Neutrophil (primary cell): Measurements from ENCODE around the gene CCDC8.

ENCODE experiments used
- H3K27ac ChIP-seq: fragments of 200-600 bp; sonication (generic); 2 replicates; pipeline ENCODE4 v1.5.1; 2016; ENCODE audit warnings: mild to moderate bottlenecking, moderate library complexity
- H3K27me3 ChIP-seq: fragments of 200-600 bp; sonication (generic); 2 replicates; pipeline ENCODE4 v1.6.0; 2016; ENCODE audit warnings: mild to moderate bottlenecking
- H3K36me3 ChIP-seq: fragments of 200-600 bp; sonication (generic); 2 replicates; pipeline ENCODE4 v1.5.1; 2017
- H3K4me1 ChIP-seq, 2 experiments: fragments of 200-600 bp in 1 of 2; sonication (generic) in 1 of 2; 1 replicate in 1 of 2; 2 replicates in 1 of 2; pipeline versions ENCODE4 v1.5.1 to v1.6.1; 2013 to 2016; ENCODE audit warnings: low read depth in 1 of 2, low read length in 1 of 2, mild to moderate bottlenecking in 1 of 2, moderate library complexity in 1 of 2; ENCODE audit not compliant: control insufficient read depth in 1 of 2, insufficient read depth in 1 of 2
- H3K4me3 ChIP-seq, 2 experiments: fragments of 200-600 bp in 1 of 2; sonication (generic) in 1 of 2; 1 replicate in 1 of 2; 2 replicates in 1 of 2; pipeline ENCODE4 v1.5.1; 2013 to 2016; ENCODE audit warnings: low read depth in 1 of 2, low read length in 1 of 2, mild to moderate bottlenecking in 1 of 2, moderate library complexity in 1 of 2
- H3K9me3 ChIP-seq: fragments of 200-600 bp; sonication (generic); 2 replicates; pipeline ENCODE4 v1.5.1; 2016
- TF ChIP-seq, protein P1 (sequence below): fragments of 200-600 bp; sonication (generic); IDR thresholded peaks from 2 replicates; pipeline ENCODE4 v1.5.1; 2016; ENCODE audit warnings: antibody characterized with exemption

Gene CCDC8

GRCh38 chr19:46390121-46390858 is 23.1 kb downstream of the CCDC8 start:
- Histone ChIP-seq H3K27ac (no peak overlapping the region), H3K4me1 (no peaks in the 10 kb centered on the region), H3K36me3 (peaks cover 50% of the 10 kb centered on the region), H3K4me3 (no peak overlapping the region), H3K9me3 (no peaks in the 10 kb centered on the region), H3K27me3 (no peaks in the 10 kb centered on the region)
- TF ChIP-seq, protein P1, sequence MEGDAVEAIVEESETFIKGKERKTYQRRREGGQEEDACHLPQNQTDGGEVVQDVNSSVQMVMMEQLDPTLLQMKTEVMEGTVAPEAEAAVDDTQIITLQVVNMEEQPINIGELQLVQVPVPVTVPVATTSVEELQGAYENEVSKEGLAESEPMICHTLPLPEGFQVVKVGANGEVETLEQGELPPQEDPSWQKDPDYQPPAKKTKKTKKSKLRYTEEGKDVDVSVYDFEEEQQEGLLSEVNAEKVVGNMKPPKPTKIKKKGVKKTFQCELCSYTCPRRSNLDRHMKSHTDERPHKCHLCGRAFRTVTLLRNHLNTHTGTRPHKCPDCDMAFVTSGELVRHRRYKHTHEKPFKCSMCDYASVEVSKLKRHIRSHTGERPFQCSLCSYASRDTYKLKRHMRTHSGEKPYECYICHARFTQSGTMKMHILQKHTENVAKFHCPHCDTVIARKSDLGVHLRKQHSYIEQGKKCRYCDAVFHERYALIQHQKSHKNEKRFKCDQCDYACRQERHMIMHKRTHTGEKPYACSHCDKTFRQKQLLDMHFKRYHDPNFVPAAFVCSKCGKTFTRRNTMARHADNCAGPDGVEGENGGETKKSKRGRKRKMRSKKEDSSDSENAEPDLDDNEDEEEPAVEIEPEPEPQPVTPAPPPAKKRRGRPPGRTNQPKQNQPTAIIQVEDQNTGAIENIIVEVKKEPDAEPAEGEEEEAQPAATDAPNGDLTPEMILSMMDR, result no peak

DNA sequence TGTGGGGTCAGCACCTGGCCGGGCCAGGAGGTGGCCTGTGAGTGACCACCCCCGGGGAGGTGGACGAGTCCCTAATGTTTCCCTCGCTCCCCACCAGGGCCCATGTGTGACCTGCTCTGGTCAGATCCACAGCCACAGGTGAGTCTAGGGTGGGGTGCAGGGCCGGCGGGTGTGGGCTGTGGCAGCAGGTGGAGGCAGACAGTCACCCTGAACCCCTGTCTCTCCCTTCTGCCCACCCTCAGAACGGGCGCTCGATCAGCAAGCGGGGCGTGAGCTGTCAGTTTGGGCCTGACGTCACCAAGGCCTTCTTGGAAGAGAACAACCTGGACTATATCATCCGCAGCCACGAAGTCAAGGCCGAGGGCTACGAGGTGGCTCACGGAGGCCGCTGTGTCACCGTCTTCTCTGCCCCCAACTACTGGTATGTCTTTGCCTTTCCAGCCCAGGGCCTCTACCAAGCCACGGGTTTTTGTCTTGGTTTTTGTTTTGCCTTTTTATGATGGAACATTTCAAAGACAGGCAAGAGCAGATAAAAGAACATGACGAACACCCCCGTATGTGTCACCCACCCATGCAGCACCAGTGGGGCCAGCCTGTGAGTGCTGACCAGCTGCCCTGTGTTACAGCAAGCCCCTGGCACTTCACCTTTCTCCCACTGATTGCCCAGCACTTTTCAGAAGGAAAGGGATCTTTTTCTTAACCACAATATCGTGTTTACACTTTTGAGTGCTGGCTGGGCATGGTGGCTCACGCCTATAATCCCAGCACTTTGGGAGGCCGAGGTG is 24.9 kb downstream of the CCDC8 start:
- H3K36me3 ChIP-seq, result peaks cover 67% of the 10 kb centered on the region
- TF ChIP-seq, protein P1, result no peak
- H3K27me3 ChIP-seq, result no peaks in the 10 kb centered on the region
- H3K4me1 ChIP-seq, result no peaks in the 10 kb centered on the region
- H3K27ac ChIP-seq, result no peak overlapping the region
- H3K9me3 ChIP-seq, result no peaks in the 10 kb centered on the region
- no peak overlapping the region for H3K4me3 ChIP-seq

DNA sequence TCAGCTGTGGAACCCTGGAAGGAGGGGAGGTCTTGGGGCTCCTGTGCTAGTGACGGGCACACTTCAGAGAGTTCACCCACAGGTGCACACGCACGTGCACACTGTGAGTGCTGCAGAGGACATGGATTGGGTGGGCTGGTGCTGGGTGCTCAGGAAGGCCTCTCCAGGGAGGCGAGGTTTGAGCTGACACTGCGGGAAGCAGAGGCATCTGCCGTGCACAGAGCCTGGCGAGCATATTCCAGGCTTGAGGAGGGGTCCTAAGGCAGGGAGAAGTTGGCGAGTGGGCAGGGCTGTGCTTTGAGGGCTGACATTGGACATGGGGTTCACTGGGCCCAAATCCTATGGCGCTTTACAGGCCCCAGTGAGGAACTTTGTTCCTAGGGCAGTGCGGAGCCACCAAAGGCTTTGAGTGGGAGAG is 25.6 kb downstream of the CCDC8 start:
- Histone ChIP-seq H3K27me3 (no peaks in the 10 kb centered on the region), H3K9me3 (no peaks in the 10 kb centered on the region), H3K4me3 (no peak overlapping the region), H3K36me3 (peaks cover 71% of the 10 kb centered on the region), H3K4me1 (no peaks in the 10 kb centered on the region), H3K27ac (no peak overlapping the region)
- TF ChIP-seq, protein P1, result no peak

- H3K36me3 ChIP-seq, result peaks cover 72% of the 10 kb centered on the region
- no peak overlapping the region for H3K27ac ChIP-seq
- H3K4me3 ChIP-seq, result no peak overlapping the region
- no peaks in the 10 kb centered on the region for H3K9me3 ChIP-seq
- TF ChIP-seq, protein P1, result no peak
- no peaks in the 10 kb centered on the region for H3K4me1 ChIP-seq
- no peaks in the 10 kb centered on the region for H3K27me3 ChIP-seq
These were observed 26.2 kb downstream of the CCDC8 start for GRCh38 chr19:46386996-46387712.

DNA sequence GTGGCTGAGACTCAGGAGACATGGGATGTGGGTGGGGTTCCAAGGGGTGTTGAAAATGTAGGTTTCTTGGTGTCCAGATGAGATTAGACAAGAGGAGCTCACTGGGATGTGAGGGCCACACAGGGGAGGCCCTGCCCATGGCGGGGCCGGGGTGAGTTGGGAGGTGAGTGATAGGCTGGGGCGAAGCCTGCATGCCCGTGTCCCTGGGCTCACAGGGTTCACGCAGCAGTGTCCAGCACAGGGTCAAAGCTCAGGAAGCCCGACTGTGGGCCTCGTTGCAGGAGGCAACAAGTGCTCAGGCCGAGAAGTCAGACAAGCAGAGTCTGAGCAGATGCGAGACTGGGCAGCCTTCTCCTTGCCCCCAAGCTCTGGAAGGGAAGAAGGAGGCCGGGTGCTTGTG is 27.2 kb downstream of the CCDC8 start:
- TF ChIP-seq, protein P1, result no peak
- H3K36me3 ChIP-seq, result peaks cover 73% of the 10 kb centered on the region

More for the DNA sequence above, 27.2 kb downstream of the CCDC8 start:
- no peak overlapping the region for H3K4me3 ChIP-seq
- H3K4me1 ChIP-seq, result no peaks in the 10 kb centered on the region
- no peaks in the 10 kb centered on the region for H3K27me3 ChIP-seq
- no peak overlapping the region for H3K27ac ChIP-seq
- H3K9me3 ChIP-seq, result no peaks in the 10 kb centered on the region
